ENCODE results near the gene COG4.
A peak's percentile ranks its signal among the peaks of the same experiment; 100 is the strongest.
"Not testable (repeated sequence)": the region's sequence is repeated elsewhere in the genome, so short reads cannot be mapped to it uniquely, and the experiment has no call there.

COG4 gene

DNA sequence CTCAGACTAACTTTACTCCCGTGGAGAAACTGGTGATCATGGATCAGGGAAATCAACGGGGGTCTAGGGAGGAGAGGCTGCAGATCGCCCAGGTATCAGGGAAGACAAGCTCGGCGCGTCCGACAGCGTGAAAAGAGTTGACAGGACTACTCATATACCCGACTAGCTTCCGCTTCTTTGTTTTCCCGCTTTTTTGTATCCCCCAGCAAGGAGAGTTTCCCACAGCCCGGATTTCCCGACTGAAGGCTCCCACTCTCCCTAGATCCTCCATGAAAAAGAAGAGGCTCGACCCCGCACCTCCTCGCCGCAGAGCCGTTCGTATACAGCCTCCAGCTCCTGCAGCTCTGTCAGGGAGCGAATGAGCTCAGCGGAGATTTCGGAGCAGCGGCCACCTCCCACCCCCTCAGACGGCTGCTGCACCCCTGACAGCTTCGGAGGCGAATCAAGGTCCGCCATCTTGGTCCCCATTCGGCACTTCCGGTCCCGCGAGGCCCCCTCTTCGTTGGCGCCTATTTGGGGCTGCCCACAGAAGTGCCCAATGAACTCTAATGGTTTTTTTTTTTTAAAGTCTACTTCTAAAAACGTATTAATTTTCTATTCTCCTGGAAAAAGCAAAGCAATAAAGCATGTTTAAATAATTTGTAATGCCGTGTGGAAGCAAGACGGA lies at the start of gene COG4:
COG4 (minus strand) TSS at position 479 of the 667 bp plus-strand sequence; CDS start at position 468, 11 bp downstream.
- DNase-seq (ENCODE audit: low read depth, low spot score), result peak; percentile 40

DNA sequence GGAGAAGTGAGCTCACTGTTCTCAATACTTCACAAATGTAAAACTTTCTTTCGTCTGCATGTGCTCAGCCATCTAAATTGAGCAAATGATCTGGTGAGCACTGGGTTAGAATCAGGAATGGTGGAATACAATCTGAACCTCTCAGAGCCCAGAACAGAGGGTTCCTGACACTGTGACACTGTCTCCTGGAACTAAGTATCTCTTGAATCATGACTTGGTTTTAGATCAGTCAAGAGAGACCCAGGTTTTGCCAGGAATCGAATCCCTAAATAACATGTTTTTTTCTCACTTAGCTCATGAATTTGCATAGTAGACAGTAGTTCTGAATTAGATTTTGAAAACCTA lies 49.5 kb upstream of the COG4 start:
- DNase-seq (ENCODE audit: low read depth, low spot score), result no peak

DNA sequence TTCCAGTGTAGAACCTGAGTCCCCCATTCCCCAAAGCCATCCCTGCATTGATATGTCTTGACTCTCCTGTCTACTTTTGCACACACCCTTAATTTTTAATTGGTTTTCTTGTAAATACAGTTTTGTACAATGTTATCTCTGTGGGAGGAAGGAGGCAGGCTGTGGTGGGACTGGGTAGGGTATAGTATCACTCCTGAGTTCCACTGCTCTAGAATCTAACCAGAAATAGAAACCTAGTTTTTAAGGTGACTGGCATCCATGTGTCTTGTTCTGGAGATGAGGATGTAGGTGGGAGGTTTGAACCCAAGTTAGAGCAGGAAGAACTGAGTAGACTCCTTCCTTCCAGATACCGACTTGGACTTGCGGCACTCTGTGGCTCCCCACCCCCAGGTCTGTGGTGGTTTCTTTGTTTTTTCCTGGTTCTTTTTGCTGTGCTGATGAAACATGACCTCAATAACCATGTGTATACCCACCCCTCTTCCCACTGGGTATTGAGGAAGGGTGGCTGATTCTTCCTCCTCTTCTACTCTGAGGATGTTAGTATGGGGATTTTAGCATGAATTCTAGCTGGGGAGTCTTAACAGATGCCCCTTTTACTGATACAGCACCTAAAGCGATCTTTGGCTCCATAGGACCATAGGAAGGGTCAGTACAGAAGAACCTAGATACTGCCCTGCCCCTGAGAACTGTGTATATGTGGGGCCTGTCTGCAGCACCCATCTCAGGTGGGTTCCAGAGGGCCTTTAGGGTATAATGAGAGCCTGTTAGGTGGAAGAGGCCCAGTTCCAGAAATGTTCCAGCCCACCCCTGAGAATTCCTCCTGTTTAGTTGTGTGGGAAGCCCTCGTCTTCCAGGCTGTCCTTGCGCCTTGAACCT lies 48.9 kb upstream of the COG4 start:
- no peak for DNase-seq (ENCODE audit: low read depth, low spot score)

DNA sequence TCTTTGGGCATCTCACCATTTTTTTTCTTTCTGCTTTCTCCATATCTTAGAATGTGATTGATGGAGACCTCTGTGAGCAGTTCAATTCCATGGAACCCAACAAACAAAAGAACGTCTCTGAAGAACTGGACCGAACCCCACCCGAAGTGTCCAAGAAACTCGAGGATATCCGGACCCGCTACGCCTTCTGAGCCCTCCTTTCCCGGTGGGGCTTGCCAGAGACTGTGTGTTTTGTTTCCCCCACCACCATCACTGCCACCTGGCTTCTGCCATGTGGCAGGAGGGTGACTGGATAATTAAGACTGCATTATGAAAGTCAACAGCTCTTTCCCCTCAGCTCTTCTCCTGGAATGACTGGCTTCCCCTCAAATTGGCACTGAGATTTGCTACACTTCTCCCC lies 48.3 kb upstream of the COG4 start:
- no peak for DNase-seq (ENCODE audit: low read depth, low spot score)

DNA sequence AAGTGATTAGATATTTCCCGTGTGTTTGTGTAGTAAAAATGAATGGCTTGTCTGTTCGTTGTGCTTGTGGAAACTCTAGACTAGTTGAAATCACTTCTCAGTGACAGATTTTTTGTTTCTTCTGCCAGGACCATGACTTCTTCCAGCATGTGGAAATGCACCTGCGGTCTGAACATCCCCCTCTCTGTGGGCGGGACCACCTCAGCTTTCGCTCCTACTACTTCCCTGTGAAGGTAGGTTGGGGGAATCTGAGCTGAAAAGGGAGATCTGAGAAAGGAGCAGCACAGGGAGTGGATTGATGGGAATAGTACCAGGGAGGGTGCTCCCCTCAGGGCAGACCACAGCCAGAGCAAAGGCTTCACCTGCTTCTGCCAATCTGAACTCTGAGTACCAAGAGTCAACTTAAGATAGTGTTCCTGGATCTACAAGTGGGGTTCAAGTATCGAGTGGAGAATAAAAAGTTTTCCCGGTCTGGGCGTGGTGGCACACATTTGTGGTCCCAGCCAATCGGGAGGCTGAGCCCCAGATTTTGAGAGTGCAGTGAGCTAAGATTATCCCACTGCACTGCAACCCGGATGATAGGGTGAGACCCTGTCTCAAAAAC lies 47.7 kb upstream of the COG4 start:
- DNase-seq (ENCODE audit: low read depth, low spot score), result no peak

DNA sequence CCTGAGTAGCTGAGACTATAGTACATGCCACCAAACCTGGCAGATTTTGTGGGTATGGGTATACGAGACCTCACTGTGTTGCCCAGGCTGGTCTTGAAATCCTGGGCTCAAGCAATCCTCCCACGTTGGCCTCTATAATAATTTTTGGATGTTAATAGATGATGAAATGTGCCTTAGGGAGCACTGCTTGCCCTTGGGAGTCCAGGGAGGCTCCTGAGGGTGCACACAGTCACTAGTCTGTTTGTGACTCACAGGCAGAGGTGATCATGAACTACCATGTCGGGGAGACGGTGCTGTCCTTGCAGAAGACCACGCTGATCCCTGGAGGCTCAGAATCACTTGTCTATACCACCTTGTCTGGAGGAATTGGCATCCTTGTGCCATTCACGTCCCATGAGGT lies 46.4 kb upstream of the COG4 start:
- no peak for DNase-seq (ENCODE audit: low read depth, low spot score)

DNA sequence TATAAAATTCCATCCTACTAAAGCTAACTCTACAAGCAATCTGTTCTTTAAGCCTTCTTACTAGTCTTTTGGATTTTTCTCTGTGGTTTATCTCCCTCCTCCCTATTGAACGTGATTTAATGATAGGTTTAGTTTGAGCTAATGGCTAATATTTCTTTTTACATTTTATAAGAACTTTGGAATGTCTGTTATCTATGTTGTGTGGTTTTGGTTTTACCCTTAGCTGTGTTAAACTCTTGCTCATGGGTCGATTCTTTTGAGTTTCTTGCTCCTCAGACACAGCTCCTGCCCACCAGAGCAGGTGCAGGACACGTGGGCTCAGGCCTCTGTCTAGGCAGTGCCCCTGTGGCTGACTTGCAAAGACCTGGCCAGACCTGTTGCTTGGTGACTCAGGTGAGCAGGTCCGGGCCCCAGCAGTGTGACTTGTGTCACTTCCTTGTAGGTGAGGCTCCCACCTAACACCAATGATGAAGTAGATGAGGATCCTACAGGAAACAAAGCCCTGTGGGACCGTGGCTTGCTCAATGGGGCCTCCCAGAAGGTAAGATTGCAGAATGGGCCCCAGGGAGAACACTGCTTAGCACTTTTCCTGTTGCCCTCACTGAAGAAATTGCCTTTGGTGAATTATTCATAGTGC lies 45.4 kb upstream of the COG4 start:
- no peak for DNase-seq (ENCODE audit: low read depth, low spot score)

DNA sequence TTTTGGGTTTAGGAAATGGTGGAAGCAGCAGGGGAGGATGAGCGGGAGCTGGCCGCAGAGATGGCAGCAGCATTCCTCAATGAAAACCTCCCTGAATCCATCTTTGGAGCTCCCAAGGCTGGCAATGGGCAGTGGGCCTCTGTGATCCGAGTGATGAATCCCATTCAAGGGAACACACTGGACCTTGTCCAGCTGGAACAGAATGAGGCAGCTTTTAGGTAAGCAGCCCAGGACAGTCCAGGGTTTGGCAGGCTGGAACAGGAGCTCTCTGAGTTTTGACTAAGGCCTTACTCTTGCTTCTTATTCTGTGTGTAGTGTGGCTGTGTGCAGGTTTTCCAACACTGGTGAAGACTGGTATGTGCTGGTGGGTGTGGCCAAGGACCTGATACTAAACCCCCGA lies 41.7 kb upstream of the COG4 start:
- no peak for DNase-seq (ENCODE audit: low read depth, low spot score)

DNA sequence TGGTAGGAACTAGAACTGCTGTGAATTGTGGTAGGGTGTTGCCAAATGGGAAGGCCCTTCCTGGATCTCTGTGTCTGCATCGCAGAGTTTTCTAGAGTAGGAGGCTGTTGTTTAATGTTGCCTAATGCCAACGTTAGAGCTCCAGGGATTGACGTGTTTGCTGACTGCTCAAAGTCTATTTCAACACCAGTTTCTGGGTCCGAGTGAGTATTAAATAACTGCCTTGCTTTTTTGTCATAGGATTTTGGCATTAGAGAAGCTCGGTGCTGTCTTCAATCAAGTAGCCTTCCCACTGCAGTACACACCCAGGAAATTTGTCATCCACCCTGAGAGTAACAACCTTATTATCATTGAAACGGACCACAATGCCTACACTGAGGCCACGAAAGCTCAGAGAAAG lies 40.3 kb upstream of the COG4 start:
- no peak for DNase-seq (ENCODE audit: low read depth, low spot score)

DNA sequence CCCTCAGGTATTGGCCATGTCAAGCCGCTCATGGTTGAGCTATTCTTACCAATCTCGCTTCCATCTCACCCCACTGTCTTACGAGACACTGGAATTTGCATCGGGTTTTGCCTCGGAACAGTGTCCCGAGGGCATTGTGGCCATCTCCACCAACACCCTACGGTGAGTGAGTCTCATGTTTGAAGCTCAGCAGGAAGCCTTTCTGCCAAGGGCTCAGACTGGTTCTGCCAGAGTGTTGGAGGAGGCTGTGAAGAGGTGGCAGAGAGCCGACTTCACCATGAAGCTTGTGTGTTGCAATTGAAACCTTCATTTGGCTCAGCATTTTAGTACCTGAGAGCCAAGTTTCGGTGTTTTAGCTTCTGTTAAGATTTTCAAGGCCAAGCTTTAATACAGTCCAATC lies 38.3 kb upstream of the COG4 start:
- DNase-seq (ENCODE audit: low read depth, low spot score), result no peak

DNA sequence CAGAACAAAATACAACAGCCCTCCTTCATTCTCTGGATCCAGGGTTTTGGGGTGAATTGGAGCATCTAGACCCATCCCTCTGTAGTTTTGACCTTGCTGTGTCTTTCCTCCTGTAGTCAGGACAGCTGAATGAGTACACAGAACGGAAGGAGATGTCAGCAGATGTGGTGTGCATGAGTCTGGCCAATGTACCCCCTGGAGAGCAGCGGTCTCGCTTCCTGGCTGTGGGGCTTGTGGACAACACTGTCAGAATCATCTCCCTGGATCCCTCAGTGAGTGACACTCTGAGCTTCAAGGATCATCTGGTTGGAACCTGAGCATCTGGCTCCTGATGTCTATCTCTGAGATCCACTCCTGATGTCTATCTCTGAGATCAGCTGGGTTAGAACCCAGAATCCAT lies 32.7 kb upstream of the COG4 start:
- no peak for DNase-seq (ENCODE audit: low read depth, low spot score)

DNA sequence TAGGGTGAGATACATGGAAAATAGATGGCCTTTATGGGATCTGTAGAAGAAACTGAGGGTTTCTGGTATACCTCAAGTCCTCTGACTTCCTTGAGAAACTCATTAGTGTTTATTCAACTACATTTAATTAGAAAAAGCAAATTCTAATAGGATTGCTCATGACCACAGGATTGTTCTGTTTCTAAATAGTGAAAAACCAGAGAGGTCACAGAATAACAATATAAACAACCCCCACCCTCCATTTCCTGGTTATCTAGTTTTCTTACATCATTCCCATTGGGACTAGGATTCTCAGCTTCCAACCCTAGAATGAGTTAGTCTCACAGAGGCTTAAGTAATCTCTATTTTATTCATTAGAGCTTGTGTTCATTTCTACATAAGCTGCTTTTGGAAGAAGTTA lies 30.3 kb upstream of the COG4 start:
- DNase-seq (ENCODE audit: low read depth, low spot score), result peak; percentile 70

DNA sequence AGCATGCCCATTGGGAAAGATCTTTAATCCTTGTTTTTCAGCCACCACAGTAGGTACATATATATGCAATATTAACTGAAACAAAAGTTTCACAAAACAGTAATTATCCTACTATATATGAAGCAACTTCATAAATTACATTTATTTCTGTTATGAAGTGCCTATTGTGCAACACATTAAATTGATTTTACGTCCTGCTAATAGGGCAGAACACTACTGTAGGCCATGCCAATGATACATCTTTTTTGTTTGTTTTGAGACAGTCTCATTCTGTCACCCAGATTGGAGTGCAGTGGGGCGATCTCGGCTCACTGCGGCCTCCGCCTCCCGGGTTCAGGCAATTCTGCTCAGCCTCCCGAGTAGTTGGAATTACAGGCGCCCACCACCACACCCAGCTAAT lies 29.3 kb upstream of the COG4 start:
- DNase-seq (ENCODE audit: low read depth, low spot score), result no peak

DNA sequence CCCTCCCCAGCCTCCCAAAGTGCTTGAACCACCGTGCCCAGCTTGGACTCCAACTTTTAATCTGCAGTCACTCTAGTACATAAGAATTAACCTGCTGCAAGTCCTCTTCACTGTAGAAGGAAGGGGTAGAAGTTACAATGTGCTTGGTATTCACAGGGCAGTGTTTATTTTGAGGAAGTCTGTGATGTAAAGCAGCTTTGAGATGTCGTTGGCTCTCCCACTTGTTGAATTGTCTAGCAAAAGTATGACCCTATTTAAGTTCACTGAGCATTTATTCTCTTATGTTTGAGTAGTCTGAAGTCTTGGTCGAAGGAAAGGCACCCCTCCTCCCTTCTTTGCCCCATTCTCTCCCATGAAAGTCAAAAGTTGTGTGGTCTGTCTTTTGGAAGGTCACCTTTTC lies 28.4 kb upstream of the COG4 start:
- DNase-seq (ENCODE audit: low read depth, low spot score), result no peak

DNA sequence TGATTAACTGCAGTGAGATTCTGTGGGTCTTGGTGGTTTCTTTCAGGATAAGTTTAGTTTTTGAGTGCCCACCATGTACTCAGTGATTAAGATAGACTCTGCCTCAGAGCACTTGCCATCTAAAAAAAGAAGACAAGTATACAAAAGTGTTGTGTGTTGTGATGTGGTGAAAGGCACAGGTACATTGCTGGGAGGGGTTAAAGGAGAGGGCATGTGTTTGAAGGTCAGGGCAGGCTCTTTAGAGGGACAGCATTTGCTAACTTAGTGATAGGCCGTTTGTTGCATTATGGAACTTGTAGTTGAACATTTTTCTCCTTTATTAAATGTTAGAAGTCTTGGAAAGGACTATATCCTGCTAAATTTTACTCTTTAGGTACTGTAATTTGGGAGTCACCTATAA lies 26.7 kb upstream of the COG4 start:
- no peak for DNase-seq (ENCODE audit: low read depth, low spot score)

DNA sequence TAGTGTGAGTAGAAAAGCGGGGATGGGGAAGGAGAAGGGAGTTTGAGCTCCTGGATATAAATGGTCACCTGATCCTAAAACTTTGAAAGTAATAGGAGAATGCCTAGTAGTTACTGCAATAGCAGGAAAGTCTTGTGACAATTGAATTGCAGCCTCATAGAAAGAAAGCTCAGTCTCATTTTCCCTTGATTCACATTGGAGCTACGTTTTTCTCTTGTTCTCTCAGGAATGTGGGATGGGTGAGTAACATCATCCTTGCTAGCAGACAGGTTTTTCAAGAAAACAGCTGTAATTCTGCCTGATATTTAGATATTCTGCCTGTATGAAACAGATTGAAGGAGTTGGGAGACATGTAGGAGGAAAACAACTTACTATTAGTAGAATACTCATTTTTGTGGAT lies 25.6 kb upstream of the COG4 start:
- DNase-seq (ENCODE audit: low read depth, low spot score), result no peak

DNA sequence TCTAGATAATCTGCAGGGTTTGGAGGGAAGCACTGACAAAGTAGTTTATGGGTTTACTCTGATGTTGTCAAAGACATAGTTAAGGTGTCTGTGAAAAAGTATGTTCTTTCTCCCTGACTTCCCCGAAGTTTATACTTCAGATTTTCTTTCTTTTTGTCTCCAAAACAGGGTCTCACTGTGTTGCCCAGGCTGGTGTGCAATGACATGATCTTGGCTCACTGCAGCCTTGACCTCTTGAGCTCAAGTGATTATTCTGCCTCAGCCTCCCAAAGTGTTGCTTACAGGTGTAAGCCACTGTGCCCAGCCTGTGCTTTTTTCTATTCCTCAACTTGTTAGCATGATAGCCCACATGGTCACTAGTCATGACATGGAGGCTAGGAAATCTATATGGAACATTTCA lies 21.2 kb upstream of the COG4 start:
- no peak for DNase-seq (ENCODE audit: low read depth, low spot score)

DNA sequence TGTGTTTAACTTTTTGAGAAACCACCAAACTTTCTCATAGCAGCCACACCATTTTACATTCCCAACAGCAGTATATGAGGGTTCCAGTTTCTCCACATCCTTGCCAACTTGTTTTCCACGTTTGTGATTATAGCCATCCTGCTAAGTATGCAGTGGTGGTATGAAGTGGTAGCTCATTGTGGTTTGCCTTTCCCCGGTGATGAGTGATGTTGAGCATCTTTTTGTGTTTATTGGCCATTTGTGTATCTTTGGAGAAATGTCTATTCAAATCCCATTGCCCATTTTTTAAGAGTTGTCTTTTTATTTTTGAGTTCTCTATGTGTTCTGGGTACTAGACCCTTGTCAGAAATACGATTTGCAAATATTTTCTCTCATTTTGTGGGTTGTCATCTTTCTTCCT lies 17.6 kb upstream of the COG4 start:
- DNase-seq (ENCODE audit: low read depth, low spot score), result no peak

DNA sequence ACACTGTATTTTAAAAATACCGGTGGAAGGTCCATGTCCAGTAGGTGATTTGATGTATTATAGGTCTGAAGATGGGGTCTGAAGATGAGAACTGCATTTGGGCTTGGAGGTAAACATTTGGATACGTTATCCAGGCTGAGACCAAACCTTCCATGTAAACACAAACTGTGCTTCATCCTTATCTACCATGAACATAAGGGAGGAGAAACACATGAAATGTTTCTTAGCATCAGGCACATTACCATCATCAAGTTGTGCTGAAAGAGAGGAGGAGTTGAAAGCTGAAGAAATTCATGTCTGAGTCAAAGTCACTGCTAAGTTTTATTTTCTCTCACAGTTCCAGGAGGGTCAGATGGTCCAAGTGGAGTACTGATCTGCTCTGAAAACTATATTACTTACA lies 11.6 kb upstream of the COG4 start:
- DNase-seq (ENCODE audit: low read depth, low spot score), result no peak

DNA sequence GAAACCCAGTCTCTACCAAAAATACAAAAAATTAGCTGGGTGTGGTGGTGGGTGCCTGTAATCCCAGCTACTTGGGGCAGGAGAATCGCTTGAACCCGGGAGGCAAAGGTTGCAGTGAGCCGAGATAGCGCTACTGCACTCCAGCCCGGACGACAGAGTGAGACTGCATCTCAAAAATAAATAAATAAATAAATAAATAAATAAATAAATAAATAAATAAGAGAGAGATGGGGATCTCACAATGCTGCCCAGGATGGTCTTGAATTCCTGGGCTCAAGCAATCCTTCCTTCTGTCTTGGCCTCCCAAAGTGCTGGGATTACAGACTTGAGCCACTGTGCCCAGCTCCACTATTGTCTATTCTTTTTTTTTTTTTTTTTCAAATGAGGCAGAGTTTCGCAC lies 6.6 kb upstream of the COG4 start:
- not testable (repeated sequence) for DNase-seq (ENCODE audit: low read depth, low spot score)

DNA sequence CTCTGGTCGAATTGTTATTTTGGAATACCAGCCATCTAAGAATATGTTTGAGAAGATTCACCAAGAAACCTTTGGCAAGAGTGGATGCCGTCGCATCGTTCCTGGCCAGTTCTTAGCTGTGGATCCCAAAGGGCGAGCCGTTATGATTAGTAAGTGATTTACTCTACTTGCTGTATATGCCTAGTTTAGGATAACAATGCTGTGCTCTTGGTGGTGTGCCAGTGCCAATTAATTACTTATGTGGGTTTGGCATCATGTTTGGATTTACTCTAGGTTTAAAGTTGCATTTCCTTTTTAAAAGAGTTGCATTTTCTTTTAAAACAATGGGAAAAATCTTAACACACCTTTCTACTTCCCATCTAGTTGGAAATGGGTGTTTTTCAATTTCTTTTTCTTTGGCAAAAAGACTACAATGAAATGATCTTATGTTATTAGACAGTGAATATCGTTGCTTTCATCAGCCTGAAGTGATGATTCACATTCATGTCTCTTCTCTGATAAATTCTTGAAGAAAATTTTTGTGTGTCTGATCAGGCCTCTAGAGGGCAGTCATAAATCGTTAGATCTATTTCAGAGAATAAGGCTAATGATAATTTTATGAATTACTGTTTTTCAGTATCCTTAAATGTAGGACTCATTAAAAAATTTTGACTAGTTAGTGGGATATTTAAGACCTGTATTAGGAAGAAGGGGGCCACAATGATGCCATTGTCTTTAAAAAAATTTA lies 5.9 kb upstream of the COG4 start:
- no peak for DNase-seq (ENCODE audit: low read depth, low spot score)

All from brain pericyte (primary cell).